ENCODE data around the gene LNPEP. TPM values are rescaled to one million over a fixed set of nuclear protein-coding genes. Genes with fewer than 3 reads are reported as not detected.
A peak's percentile ranks its signal among the peaks of the same experiment; 100 is the strongest.

LNPEP gene
- total and polyA plus RNA-seq, 10 of the 15 experiments (the other 5 are each of a cell fraction or from before 2014, with no cell fraction given): 5.6 to 54.9 (median 25.0) TPM

DNA sequence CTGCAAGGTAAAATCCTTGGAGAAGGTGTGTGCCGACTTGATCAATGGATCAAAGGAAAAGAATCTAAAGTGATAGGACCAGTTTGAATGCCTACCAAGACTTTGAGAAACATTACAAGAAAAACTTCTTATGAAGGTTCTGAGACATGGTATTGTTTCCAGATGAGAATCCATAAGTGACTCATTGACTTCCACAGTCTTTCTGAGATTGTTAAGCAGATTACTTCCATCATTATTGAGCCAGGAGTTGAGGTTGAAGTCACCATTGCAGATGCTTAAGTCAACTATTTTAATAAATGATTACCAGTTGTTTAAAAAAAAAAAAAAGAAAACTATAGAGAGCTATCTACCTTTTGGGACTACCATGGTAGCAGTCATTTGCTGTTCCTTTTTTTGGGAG, 7.0 kb downstream of the LNPEP start (continued):
- TF ChIP-seq, protein P1, sequence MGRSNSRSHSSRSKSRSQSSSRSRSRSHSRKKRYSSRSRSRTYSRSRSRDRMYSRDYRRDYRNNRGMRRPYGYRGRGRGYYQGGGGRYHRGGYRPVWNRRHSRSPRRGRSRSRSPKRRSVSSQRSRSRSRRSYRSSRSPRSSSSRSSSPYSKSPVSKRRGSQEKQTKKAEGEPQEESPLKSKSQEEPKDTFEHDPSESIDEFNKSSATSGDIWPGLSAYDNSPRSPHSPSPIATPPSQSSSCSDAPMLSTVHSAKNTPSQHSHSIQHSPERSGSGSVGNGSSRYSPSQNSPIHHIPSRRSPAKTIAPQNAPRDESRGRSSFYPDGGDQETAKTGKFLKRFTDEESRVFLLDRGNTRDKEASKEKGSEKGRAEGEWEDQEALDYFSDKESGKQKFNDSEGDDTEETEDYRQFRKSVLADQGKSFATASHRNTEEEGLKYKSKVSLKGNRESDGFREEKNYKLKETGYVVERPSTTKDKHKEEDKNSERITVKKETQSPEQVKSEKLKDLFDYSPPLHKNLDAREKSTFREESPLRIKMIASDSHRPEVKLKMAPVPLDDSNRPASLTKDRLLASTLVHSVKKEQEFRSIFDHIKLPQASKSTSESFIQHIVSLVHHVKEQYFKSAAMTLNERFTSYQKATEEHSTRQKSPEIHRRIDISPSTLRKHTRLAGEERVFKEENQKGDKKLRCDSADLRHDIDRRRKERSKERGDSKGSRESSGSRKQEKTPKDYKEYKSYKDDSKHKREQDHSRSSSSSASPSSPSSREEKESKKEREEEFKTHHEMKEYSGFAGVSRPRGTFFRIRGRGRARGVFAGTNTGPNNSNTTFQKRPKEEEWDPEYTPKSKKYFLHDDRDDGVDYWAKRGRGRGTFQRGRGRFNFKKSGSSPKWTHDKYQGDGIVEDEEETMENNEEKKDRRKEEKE (IDR thresholded peaks at IDR 0.05): no peak
- TF ChIP-seq STAT1 (conservative IDR thresholded peaks at IDR 0.05): no peak
- no peak for TF ChIP-seq BACH1 (IDR thresholded peaks at IDR 0.05; ENCODE audit: borderline replicate concordance)
- TF ChIP-seq ZZZ3 (IDR thresholded peaks at IDR 0.05; ENCODE audit: control insufficient read depth, insufficient read length, low read depth): no peak

DNA sequence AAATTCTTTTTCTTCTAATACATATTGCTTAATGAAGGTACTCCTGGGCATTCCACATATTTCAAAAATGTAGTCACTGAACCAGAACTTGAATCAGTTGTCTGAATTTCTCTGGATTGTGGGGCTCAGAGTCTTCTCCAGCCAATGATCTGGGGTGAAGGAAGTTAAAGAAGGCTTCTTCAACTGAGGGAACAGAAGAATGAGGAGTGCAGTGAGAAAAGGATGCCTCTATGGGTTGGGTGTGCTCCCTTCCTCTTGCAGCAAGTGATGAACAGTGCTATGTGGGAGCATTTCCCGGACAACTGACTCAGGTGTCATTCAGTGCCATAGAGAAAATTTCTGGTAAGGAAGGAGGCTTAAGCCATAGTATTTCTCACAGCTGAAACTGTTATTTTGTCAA, 7.9 kb downstream of the LNPEP start:
- Histone ChIP-seq H3K9me3 (replicated peaks; ENCODE audit: control insufficient read depth, insufficient read depth, low read length) (peaks cover under 1% of the 10 kb centered on the region; the same call in 2 of the 3 replicates), H4K20me1 (ENCODE audit: control insufficient read depth, insufficient read depth) (no peaks in the 10 kb centered on the region; the same call in 1 of the 2 replicates), H3K9ac (ENCODE audit: control insufficient read depth, insufficient read depth, low read length) (no peak overlapping the region), H3K4me3 (no peak overlapping the region), H3K79me2 (ENCODE audit: control insufficient read depth, insufficient read depth, low read length) (peaks cover 90% of the 10 kb centered on the region), H3K4me2 (ENCODE audit: control insufficient read depth, insufficient read depth) (no peak overlapping the region), H3K4me1 (ENCODE audit: control insufficient read depth, insufficient read depth, low read length) (peaks cover 5% of the 10 kb centered on the region; the same call in 1 of the 2 replicates), H3K27me3 (replicated peaks in 1 of 2; ENCODE audit: control insufficient read depth in 2 of 2, insufficient read depth in 2 of 2, low read length in 1 of 2) (no peaks in the 10 kb centered on the region), H2AFZ (ENCODE audit: control insufficient read depth, low read depth, low read length) (no peak overlapping the region), H3K36me3 (ENCODE audit: control insufficient read depth in 2 of 2, insufficient read depth in 2 of 2, low read length in 1 of 2) (peaks cover 0 to 7% of the 10 kb centered on the region in 2 experiments; a peak in 2 of 4 replicates), H3K27ac (ENCODE audit: control insufficient read depth, insufficient read depth) (no peak overlapping the region)
- peak; percentile 23 for FAIRE-seq
- ATAC-seq: peak; percentile 24; the same call in 1 of the 3 replicates
- intact Hi-C loops (cut with micrococcal nuclease; ENCODE audit: unreplicated experiment): no loop called here
- 0 out of 2 replicates have a peak, but pooled peaks have one; percentile 23 for TF ChIP-seq POLR2AphosphoS5 (IDR thresholded peaks at IDR 0.05; ENCODE audit: low read length)
- no peak for TF ChIP-seq MXI1 (IDR thresholded peaks at IDR 0.05; ENCODE audit: low read depth, low read length)
- TF ChIP-seq POLR2A (IDR thresholded peaks at IDR 0.05; ENCODE audit: low read depth, low read length): 0 out of 2 replicates have a peak, but pooled peaks have one; percentile 24
- TF ChIP-seq, protein P2, sequence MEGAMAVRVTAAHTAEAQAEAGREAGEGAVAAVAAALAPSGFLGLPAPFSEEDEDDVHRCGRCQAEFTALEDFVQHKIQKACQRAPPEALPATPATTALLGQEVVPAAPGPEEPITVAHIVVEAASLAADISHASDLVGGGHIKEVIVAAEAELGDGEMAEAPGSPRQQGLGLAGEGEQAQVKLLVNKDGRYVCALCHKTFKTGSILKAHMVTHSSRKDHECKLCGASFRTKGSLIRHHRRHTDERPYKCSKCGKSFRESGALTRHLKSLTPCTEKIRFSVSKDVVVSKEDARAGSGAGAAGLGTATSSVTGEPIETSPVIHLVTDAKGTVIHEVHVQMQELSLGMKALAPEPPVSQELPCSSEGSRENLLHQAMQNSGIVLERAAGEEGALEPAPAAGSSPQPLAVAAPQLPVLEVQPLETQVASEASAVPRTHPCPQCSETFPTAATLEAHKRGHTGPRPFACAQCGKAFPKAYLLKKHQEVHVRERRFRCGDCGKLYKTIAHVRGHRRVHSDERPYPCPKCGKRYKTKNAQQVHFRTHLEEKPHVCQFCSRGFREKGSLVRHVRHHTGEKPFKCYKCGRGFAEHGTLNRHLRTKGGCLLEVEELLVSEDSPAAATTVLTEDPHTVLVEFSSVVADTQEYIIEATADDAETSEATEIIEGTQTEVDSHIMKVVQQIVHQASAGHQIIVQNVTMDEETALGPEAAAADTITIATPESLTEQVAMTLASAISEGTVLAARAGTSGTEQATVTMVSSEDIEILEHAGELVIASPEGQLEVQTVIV (IDR thresholded peaks at IDR 0.05; ENCODE audit: borderline replicate concordance, partially characterized antibody): no peak
- BruUV-seq (replicated peaks): no TSS peak
- SMC1A ChIA-PET (ENCODE audit: uncharacterized antibody, unreplicated experiment): interaction anchor here (1.2 kb wide), 2 partner anchors 22 to 75 kb away, joined by 3 to 4 read pairs; no protein-coding TSS in a partner anchor
- CTCF ChIA-PET: interaction anchor here (1.3 to 1.4 kb wide), 2 partner anchors 14 to 75 kb away, joined by 4 to 5 read pairs; no protein-coding TSS in a partner anchor
- in situ Hi-C loops (cut with MboI): no loop called here
- POLR2A ChIA-PET: interaction anchor here (0.8 to 2.1 kb wide), 2 partner anchors 14 to 17 kb away, joined by 5 to 6 read pairs; no protein-coding TSS in a partner anchor
- RAD21 ChIA-PET (ENCODE audit: unreplicated experiment): interaction anchor here (0.9 kb wide), 1 partner anchor 75 kb away, joined by 3 read pairs; no protein-coding TSS in a partner anchor
- DNase-seq (ENCODE audit: low read depth, low spot score): no peak
- 50% methylated on average over 1 of the region's 1 CpG for WGBS (ENCODE audit: insufficient coverage, insufficient replicate concordance, low lambda C conversion rate, missing lambda C conversion rate)

Data from GM12878 (cell line).